ENCODE results near the gene GALR2.

GALR2 gene

DNA sequence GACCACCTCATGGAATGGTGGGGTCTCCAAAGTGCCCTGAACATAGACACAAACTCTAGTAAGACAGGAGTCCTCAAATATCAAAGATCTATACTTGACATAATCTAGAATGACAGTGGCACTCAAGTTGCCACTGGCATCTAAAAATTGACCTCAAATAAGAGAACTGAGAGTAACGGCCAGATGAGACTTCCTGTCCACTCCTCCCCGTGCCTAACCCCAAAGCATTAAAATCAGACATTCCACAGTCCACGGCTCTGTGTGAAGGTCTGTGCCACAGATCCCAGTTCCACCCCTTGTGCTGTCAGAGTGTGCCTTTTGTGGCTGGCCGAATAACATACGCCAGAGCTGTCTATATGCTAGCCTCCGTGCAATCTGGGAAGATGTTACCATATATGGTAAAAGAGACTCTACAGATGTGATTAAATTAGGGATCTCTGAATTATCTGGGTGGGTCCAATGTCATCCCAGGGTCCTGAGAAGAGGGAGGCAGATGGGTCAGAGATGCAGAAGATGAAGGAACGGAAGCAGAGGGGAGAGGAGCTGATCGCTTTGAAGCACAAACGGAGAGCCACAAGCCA lies 26.5 kb upstream of the GALR2 start:
- TF ChIP-seq, protein P1, sequence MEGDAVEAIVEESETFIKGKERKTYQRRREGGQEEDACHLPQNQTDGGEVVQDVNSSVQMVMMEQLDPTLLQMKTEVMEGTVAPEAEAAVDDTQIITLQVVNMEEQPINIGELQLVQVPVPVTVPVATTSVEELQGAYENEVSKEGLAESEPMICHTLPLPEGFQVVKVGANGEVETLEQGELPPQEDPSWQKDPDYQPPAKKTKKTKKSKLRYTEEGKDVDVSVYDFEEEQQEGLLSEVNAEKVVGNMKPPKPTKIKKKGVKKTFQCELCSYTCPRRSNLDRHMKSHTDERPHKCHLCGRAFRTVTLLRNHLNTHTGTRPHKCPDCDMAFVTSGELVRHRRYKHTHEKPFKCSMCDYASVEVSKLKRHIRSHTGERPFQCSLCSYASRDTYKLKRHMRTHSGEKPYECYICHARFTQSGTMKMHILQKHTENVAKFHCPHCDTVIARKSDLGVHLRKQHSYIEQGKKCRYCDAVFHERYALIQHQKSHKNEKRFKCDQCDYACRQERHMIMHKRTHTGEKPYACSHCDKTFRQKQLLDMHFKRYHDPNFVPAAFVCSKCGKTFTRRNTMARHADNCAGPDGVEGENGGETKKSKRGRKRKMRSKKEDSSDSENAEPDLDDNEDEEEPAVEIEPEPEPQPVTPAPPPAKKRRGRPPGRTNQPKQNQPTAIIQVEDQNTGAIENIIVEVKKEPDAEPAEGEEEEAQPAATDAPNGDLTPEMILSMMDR (IDR thresholded peaks at IDR 0.05), result no peak

DNA sequence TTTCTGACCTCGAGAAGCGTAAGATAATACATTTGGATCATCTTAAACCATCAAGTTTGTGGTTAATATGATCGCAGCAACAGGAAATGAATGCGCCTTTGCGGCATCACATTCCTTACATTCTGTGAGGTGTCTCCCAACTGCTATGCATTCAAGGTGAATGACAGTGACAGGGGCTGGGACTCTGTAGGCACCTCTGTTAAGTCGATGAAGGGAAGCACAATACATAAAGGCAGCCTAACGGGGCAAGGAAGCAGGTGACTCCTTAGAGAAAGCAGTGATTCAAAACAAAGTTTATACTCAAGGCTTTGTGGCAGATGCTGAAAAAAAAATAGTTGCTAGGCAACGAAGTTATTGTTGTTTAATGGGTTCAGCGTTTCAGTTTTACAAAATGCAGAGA lies 25.9 kb upstream of the GALR2 start:
- TF ChIP-seq, protein P1 (IDR thresholded peaks at IDR 0.05), result no peak

DNA sequence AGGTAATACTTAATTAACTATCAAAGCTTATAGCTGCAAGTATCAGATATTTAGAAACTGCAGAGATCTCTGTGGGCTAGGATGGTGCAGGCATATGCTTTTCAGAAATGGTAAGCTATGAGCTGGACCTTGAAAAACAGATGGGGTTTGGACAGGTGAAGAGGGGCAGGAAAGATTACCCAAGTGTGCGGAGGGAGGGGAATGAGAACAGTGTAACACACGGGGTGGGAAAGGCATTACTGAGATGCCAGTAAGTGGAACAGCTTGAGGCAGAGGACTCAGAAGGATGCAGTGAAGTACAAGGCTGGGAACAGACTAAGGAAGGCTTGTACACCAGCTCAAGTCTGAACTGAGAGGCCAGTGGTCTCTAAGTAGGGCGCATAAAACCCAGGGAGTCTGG lies 25.3 kb upstream of the GALR2 start:
- TF ChIP-seq, protein P1 (IDR thresholded peaks at IDR 0.05), result no peak

DNA sequence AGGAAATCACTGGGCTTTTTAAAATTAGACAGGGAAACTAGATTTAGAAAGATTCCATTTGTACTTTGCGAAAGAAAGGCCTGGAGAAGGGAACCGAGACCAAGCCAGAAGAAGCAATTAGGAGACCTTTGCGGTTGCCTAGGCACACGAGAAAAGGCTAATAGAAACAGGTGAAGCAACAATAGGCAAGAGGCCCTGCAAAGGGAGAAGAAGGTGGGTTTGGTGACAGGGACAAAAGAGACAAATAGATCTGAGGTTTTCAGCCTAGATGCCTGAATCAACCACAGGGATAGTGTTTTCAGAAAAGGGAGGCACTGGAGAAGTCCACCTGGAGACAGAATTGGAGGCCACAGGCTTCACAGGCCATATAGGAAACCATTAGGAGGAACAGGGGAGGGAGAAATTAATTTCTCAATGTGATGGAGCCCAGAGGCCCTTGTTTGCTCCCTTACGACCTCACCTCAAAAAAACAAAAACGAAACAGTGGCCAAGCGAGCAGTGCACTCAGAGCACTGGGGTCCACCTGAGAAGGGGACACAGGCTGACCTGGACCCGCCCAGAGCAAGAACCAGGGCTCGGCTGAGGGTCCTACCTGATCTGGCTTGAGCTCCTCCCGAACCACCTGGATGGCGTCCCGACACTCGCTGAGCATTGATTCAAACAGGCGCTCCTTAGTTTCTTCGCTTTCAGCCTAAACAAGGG lies 24.6 kb upstream of the GALR2 start:
- TF ChIP-seq, protein P1 (IDR thresholded peaks at IDR 0.05), result no peak

DNA sequence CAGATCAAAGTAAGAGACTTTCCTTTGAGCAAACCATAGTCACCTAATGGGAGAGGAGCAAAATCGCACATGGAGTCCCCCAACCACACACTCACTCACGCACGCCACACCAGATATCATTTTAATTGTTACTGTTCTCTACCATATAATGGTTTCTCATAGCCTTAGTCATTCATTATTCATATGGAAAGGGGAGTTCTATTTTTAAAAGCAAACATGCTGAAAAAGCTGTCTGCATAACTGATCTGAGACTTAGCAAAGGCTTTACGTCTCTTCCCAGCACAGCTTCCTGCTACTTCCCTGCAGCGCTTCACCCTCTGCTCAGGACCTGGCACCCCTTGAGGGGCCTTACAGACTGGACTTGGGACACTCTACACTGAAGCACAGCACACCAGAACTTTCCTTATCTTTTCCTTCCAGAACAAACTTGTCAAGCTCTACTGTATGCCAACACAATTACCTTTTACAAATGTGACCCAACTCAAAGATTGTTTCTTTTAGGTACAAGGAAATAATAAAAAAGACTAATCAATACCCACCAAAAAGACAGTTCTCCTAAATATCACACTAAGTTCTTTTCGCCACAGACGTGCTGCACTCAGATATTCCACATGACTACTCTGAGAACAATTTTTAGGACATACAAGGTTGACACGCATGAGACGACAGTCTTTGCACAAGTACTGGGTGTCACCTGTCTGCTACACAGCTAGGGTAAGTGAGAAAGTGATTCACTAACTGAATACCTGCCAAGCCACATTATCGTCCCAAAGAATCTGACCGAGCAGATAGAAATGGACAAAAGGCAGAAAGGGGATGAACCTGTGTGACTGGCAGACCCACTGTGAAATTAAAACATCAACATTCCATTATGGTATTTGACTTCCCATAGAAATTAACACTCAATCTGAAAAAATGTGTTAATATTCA lies 23.8 kb upstream of the GALR2 start:
- TF ChIP-seq, protein P1 (IDR thresholded peaks at IDR 0.05), result no peak

DNA sequence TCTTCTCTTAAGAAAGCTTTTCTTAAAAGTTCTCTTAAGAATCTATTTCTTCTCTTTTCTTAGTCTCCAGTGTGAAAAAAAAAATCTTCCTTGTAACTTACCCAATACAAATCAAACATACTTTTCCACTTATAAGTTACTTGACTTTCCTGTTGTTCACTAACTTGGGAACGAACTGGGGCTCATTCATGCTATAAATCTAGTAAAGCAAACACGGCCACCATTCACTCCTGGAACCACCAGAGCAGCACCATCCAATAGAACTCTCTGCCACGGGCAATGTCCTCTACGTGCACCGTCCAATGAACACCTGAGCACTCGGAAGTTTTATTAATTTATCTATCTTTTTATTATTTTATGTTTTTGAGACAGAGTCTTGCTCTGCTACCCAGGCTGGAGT lies 23.0 kb upstream of the GALR2 start:
- TF ChIP-seq, protein P1 (IDR thresholded peaks at IDR 0.05), result no peak

DNA sequence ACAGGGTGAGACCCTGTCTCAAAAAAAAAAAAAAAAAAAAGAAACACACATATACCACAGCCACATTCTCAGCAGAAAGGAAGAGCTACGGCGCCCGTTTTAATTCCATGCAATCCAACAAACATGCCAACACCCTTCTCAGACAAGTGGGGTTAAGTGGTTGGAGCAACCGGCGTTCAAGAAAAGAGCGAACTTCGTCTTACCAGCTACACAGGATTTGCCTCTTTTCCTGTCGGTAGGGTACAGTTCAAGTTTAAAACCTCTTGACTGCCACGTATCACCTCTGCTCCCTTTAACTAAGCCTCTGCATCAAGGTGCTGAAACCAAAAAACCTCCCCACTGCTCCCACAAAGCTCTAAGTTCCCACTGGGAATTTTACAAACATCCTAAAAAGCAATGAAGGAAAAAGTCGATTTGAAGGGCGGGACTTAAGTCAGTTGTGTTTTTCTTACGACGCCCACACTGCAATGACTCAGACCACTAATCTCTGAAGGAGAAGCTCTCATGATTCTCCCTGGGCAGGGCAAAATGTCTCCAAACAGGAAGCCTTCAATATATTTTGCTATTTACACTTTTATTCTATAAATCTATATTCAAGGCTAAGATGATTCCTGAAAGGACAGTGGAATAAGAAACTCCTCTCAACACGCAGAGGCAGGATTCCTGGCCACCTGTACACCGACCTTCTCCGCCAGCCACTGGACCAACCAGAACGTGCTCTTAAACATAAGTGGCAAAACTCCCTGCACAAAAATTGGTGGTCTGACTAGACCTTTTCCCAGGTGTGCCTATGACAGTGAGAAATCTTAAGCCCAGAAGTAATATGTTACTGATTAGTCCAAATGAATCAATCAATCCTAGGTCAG lies 21.1 kb upstream of the GALR2 start:
- TF ChIP-seq, protein P1 (IDR thresholded peaks at IDR 0.05), result no peak
